GM12878 (cell line): ENCODE results near the gene CNGA4. TPM values are rescaled to one million over a fixed set of nuclear protein-coding genes. Genes with fewer than 3 reads are reported as not detected.

Source experiments
- ATAC-seq: fragments of 200-7000 bp; cut with Tn5 transposase; 3 replicates; pipeline ENCODE4 v1.9.1; 2020; ENCODE audit warnings: mild to moderate bottlenecking, moderate library complexity
- BruUV-seq: library from RNA; stranded (reverse); fragments of 400-500 nt; replicated peaks from 2 replicates; lab custom pipeline; 2021; lab: Mats Ljungman, UMichigan
- CTCF ChIA-PET: fragments of 300-600 bp; sonication (Branson Sonifier 250); formaldehyde crosslinking; extraction: SDS; loops from one replicate; lab custom pipeline; 2021; ENCODE audit warnings: inconsistent platforms; lab: Yijun Ruan, JAX
- POLR2A ChIA-PET: fragments of 350-600 bp; formaldehyde crosslinking; extraction: SDS; loops from one replicate; lab custom pipeline; 2021; ENCODE audit warnings: inconsistent platforms; lab: Charles Lee
- RAD21 ChIA-PET: fragments of 300-600 bp; sonication (Branson Sonifier 250); formaldehyde crosslinking; loops from one replicate; lab custom pipeline; 2023; ENCODE audit warnings: antibody characterized with exemption; ENCODE audit not compliant: unreplicated experiment; lab: Charles Lee
- SMC1A ChIA-PET: fragments of 300-600 bp; sonication (Branson Sonifier 250); formaldehyde crosslinking; loops from one replicate; lab custom pipeline; 2023; ENCODE audit not compliant: unreplicated experiment, uncharacterized antibody; lab: Charles Lee
- DNase-seq: peaks from one replicate; pipeline ENCODE4 v3.0.0-alpha.2; 2011; ENCODE audit warnings: low read depth, low spot score
- FAIRE-seq: peaks from 3 replicates; lab custom pipeline; 2011; peaks lifted over from hg19 to GRCh38; lab: Jason Lieb, UNC
- H2AFZ ChIP-seq: 2 replicates; pipeline ENCODE4 v1.6.0; 2011; ENCODE audit warnings: low read depth, low read length, control low read depth; ENCODE audit not compliant: control insufficient read depth
- H3K27ac ChIP-seq: 2 replicates; pipeline ENCODE4 v1.5.1; 2011; ENCODE audit warnings: control low read depth; ENCODE audit not compliant: control insufficient read depth, insufficient read depth
- H3K27me3 ChIP-seq, 2 experiments: replicated peaks in 1 of 2; 2 replicates each; pipeline versions ENCODE4 v1.6.0 to v1.6.1; 2011; ENCODE audit warnings: low read length in 1 of 2; ENCODE audit not compliant: control insufficient read depth in 2 of 2, insufficient read depth in 2 of 2
- H3K36me3 ChIP-seq, 2 experiments: 2 replicates each; pipeline ENCODE4 v1.5.1; 2011; ENCODE audit warnings: low read length in 1 of 2; ENCODE audit not compliant: control insufficient read depth in 2 of 2, insufficient read depth in 2 of 2
- H3K4me1 ChIP-seq: 2 replicates; pipeline ENCODE4 v1.6.1; 2011; ENCODE audit warnings: mild to moderate bottlenecking, low read length, moderate library complexity, mixed read lengths; ENCODE audit not compliant: control insufficient read depth, insufficient read depth
- H3K4me2 ChIP-seq: 2 replicates; pipeline ENCODE4 v1.6.0; 2011; ENCODE audit warnings: control low read depth; ENCODE audit not compliant: control insufficient read depth, insufficient read depth
- H3K4me3 ChIP-seq: fragments of 200-600 bp; sonication (generic); 2 replicates; pipeline ENCODE4 v1.5.1; 2016
- H3K79me2 ChIP-seq: 2 replicates; pipeline ENCODE4 v1.6.0; 2011; ENCODE audit warnings: low read length; ENCODE audit not compliant: control insufficient read depth, insufficient read depth
- H3K9ac ChIP-seq: 2 replicates; pipeline ENCODE4 v1.8.0; 2011; ENCODE audit warnings: low read length, control low read depth, mixed read lengths; ENCODE audit not compliant: control insufficient read depth, insufficient read depth
- H3K9me3 ChIP-seq: replicated peaks from 3 replicates; pipeline ENCODE4 v1.5.1; 2011; ENCODE audit warnings: mild to moderate bottlenecking, low read length; ENCODE audit not compliant: control insufficient read depth, insufficient read depth
- H4K20me1 ChIP-seq: 2 replicates; pipeline ENCODE4 v1.6.0; 2011; ENCODE audit not compliant: control insufficient read depth, insufficient read depth
- MAX ChIP-seq: IDR thresholded peaks from 2 replicates; pipeline ENCODE4 v1.6.1; 2012; ENCODE audit warnings: low read depth, low read length, improper control_type of control experiment
- MEF2A ChIP-seq: IDR thresholded peaks from 2 replicates; pipeline ENCODE4 v1.6.1; 2011; ENCODE audit warnings: low read depth, mild to moderate bottlenecking, low read length, moderate library complexity; ENCODE audit not compliant: insufficient read depth
- NFXL1 ChIP-seq: fragments of 450-650 bp; IDR thresholded peaks from 2 replicates; pipeline ENCODE4 v1.6.1; 2017; ENCODE audit warnings: antibody characterized with exemption, mild to moderate bottlenecking, borderline replicate concordance
- PML ChIP-seq: IDR thresholded peaks from 2 replicates; pipeline ENCODE4 v1.6.1; 2012; ENCODE audit warnings: low read length, inconsistent platforms
- RCOR1 ChIP-seq: conservative IDR thresholded peaks from 2 replicates; pipeline ENCODE4 v1.6.1; 2012; ENCODE audit warnings: low read depth, low read length, improper control_type of control experiment
- SMAD1 ChIP-seq: fragments of 450-650 bp; IDR thresholded peaks from 2 replicates; pipeline ENCODE4 v1.6.1; 2018; ENCODE audit warnings: mild to moderate bottlenecking, low read depth; ENCODE audit not compliant: partially characterized antibody
- TCF7 ChIP-seq: IDR thresholded peaks from 2 replicates; pipeline ENCODE4 v1.6.1; 2014; ENCODE audit warnings: antibody characterized with exemption, borderline replicate concordance
- WGBS: methylation state at CpG from one replicate; pipeline ENCODE4 v1.1.6; 2016; ENCODE audit warnings: low lambda C conversion rate; ENCODE audit not compliant: insufficient replicate concordance, insufficient coverage; ENCODE audit errors: missing lambda C conversion rate; 5-methylcytosine and 5-hydroxymethylcytosine counted together
- in situ Hi-C: fragments of 300-500 bp; cut with MboI; formaldehyde crosslinking; loops from 9 replicates; pipeline ENCODE4 v1.14.3; 2018; ENCODE audit warnings: mixed read lengths
- intact Hi-C: fragments of 100-400 bp; cut with micrococcal nuclease; formaldehyde crosslinking; loops from one replicate; pipeline ENCODE4 v1.14.2; 2022; ENCODE audit not compliant: unreplicated experiment
- polyA plus RNA-seq, 11 experiments: library from polyadenylated mRNA; depleted of rRNA in 4 of 11; unstranded in 6 of 11; stranded (reverse) in 5 of 11; fragments of >200 nt; fragmentation: Nextera tagmentation in 4 of 11; fragmentation: Illumina TruSeq in 1 of 11; extraction: Ambion mirVana in 4 of 11; extraction: Trizol in 1 of 11; gene quantifications; 1 replicate in 1 of 11; 2 replicates in 10 of 11; pipeline versions ENCODE4 v1.2.1 to v1.2.3, GENCODE V29; 2011 to 2016; ENCODE audit warnings: inconsistent platforms in 2 of 11, missing spikeins in 2 of 11, low read depth in 1 of 11
- total RNA-seq, 4 experiments: library from RNA; depleted of rRNA in 3 of 4; stranded (reverse); fragments of >200 nt in 3 of 4; fragmentation: Illumina TruSeq in 1 of 4; extraction: Trizol in 1 of 4; gene quantifications; 2 replicates each; pipeline versions ENCODE4 v1.2.1 to v1.2.3, GENCODE V29; 2013 to 2021
- TF ChIP-seq, protein P1 (sequence below): IDR thresholded peaks from 2 replicates; pipeline ENCODE4 v1.6.1; 2011; ENCODE audit warnings: borderline replicate concordance, low read depth, mild to moderate bottlenecking, moderate library complexity, low read length; ENCODE audit not compliant: insufficient read depth, poor library complexity, severe bottlenecking

The CNGA4 gene
- total and polyA plus RNA-seq, 10 of the 15 experiments (the other 5 are each of a cell fraction or from before 2014, with no cell fraction given), result 0.05 to 0.26 (median 0.07) TPM; not detected in 5

DNA sequence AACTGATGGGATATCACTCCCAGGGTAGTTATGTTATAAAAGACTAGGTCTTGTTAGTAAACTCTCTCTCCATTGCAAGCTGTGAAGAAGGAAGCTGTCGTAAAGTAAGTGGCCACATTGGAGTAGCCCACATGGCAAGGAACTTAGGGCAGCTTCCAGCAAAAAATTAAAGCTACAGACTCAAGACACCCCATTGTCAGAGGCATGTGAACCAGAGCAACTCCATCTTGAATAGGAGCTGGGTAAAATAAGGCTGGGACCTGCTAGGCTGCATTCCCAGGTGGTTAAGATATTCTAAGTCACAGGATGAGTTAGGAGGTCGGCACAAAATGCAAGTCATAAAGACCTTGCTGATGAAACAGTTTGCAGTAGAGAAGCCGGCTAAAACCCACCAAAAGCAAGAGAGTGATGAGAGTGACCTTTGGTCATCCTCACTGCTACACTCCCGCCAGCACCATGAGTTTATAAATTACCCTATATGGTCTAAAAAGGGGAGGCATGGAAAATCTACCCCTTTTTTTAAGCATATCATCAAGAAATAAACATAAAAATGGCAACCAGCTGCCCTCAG is 44.6 kb downstream of the CNGA4 start:
- no TSS peak for BruUV-seq
- Histone ChIP-seq H3K4me2 (no peak overlapping the region), H4K20me1 (no peaks in the 10 kb centered on the region), H3K9me3 (no peaks in the 10 kb centered on the region), H3K9ac (no peak overlapping the region), H3K4me1 (no peaks in the 10 kb centered on the region), H3K27ac (no peak overlapping the region), H3K4me3 (no peak overlapping the region), H2AFZ (no peak overlapping the region), H3K79me2 (no peaks in the 10 kb centered on the region), H3K27me3 (peaks cover 2 to 4% of the 10 kb centered on the region in 2 experiments; a peak in 3 of 4 replicates), H3K36me3 (no peaks in the 10 kb centered on the region)
- SMC1A ChIA-PET, result interaction anchor here (0.8 kb wide), 1 partner anchor 71 kb away, joined by 3 read pairs; no protein-coding TSS in a partner anchor
- in situ Hi-C loops, result no loop called here
- CTCF ChIA-PET, result interaction anchor here (1.0 to 2.6 kb wide), 4 partner anchors 16 to 95 kb away, joined by 3 to 12 read pairs (median 4); no protein-coding TSS in a partner anchor
- intact Hi-C loops, result no loop called here
- TF ChIP-seq MAX (no peak), NFXL1 (no peak), MEF2A (no peak), RCOR1 (no peak), PML (no peak), SMAD1 (no peak), TCF7 (no peak)
- TF ChIP-seq, protein P1, sequence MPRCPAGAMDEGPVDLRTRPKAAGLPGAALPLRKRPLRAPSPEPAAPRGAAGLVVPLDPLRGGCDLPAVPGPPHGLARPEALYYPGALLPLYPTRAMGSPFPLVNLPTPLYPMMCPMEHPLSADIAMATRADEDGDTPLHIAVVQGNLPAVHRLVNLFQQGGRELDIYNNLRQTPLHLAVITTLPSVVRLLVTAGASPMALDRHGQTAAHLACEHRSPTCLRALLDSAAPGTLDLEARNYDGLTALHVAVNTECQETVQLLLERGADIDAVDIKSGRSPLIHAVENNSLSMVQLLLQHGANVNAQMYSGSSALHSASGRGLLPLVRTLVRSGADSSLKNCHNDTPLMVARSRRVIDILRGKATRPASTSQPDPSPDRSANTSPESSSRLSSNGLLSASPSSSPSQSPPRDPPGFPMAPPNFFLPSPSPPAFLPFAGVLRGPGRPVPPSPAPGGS, result no peak
- DNase-seq (no peak), ATAC-seq (no peak), FAIRE-seq (no peak)
- RAD21 ChIA-PET, result no interaction called here
- WGBS, result 6% methylated on average over 4 of the region's 4 CpGs
- POLR2A ChIA-PET, result no interaction called here
